Stimulated activated naive CD8-positive, alpha-beta T cell treated with anti-CD3 and anti-CD28 coated beads, Interleukin-15, Interleukin-2, amounts not matched to agents 100 U/mL and 50 U/mL, for 24 hours (primary cell): Measurements from ENCODE around the gene NR6A1.

Experiments
- ATAC-seq: fragments of 150-1000 bp; cut with Tn5 transposase; one replicate; pipeline ENCODE4 v1.10.0; 2021
- DNase-seq: peaks from one replicate; pipeline ENCODE4 v3.0.0; 2021

Gene NR6A1

GRCh38 chr9:124688238-124688904 lies 82.7 kb downstream of the NR6A1 start:
- no peak for DNase-seq
- ATAC-seq: no peak

DNA sequence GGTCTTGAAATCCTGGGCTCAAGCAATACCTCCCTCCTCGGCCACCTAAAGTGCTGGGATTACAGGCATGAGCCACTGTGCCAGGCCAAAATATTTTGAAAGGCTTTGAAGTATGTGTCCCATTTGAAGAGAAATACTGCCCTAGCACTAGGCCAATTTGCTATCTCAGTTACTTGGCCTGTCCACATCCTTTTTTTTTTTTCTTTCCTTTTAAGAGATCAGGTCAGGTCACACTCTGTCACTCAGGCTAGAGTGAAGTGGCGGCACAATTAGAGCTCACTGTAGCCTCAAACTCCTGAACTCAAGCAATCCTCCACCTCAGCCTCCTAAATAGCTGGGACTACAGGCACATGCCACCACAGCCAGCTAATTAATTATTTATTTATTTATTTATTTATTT lies 84.2 kb downstream of the NR6A1 start:
- no peak for DNase-seq
- no peak for ATAC-seq

DNA sequence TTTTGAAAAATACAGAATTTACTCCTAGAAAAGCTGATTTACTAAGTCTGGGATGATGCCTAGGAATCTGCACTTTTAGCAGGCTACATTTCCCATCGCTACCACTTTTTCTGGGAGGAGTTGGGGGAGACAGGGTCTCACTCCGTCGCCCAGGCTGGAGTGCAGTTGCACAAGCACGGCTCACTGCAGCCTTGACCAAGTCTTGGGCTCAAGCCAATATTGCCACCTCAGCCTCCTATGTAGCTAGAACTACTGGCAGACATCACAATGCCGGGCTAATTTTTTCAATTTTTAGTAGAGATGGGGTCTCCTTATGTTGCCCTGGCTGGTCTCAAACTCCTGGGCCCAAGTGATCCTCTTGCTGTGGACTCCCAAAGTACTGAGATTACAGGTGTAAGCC lies 85.9 kb downstream of the NR6A1 start:
- DNase-seq: no peak
- ATAC-seq: no peak

DNA sequence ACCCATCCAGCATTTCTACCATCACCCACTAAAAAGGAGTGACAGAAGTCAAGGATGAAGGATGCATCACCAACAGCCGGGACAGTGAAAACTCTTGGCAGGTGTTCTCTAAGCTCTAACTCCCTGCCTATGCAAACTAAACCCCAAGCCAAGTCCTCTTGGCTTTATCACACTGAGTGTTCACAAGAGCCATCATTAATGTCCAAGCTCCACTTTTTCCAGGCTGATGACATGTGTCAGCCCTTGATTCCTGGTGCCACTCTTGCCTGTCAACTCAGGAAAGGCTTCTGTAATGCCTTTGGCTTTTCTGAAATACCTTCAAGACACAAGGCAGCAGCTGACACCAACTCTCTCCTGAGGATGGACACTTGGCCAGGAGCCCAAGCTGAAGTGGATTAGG lies 86.9 kb downstream of the NR6A1 start:
- ATAC-seq (no peak), DNase-seq (no peak)

GRCh38 chr9:124683043-124683442 lies 88.1 kb downstream of the NR6A1 start:
- ATAC-seq (no peak), DNase-seq (no peak)

- no peak for ATAC-seq
- no peak for DNase-seq
Observed at GRCh38 chr9:124680714-124681390, 90.3 kb downstream of the NR6A1 start.

DNA sequence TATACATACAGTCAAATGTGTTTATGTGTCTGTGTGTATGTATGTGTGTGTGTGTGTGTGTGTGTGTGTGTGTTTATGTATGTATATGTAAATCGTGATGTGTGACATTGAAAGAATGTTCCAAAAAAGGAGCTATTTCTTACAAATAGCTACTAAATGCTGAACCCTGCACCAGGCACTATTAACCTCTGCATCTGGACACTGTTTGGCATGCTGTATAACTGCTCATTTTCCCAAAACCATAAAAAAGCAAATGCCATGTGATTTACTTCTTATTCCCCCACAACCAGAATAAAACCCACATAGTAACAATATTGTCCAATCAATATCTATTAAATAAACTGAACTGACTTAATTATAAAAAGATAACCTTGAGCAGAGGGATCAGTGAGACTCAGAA lies 91.1 kb downstream of the NR6A1 start:
- ATAC-seq (no peak), DNase-seq (no peak)

DNA sequence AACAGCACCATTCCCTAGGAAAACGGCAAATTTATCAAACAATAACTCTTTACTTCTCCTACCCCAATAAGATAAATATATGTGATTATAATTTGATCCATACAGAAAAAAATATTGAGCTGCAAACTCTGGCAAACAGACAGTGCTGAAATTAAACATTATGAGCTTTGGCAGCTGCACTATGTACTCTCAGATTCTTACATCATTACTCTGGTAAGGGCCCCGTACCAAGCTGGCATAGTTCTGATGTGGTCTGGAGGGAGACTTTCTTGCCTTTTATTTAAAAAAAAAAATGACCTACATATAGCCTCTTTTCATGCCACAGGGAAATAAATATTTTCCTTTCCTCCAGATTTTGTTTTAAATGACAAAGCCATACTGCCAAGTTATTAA lies 95.0 kb downstream of the NR6A1 start:
- DNase-seq (no peak), ATAC-seq (no peak)

DNA sequence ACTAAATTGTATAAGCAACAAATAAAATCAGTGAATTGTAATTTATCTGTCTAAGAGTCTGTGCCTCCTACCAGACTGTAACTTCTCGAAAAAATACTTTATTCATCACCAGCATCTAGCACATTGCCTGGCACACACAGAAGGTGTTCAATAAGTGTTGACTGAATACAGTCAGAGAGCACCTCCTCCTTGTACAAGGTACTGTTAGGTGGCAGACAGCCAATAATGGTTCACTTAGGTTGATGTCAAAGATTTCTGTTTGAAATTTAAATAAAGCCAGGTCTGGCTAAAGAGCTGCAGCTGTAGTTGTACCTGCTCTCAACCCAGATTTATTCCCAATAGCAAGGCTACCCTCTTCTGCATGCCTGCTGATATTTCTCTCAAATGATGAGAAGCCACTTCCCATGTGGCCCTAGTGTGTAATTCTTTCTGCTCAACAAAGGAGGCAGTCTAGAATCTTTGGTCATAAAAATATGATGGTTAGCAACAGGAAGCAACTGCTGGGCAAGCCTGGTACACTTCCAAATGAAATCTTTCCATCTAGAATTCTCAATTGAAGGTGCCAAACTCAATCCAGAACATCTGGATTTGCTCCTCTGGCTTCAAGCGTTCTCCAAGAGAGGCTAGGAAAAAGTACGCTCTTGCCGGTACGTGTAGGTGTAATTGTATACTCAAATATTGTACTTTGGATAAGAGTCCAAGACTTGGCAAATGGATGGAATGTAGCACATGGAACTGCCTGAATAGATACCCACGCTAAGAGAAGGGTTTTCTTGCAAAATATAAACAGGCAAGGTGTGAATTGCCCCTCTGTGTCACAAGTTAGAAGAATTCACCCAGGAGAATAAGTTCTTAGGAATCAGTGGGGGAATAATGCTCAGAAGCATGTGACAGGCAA lies 95.6 kb downstream of the NR6A1 start:
- ATAC-seq (no peak), DNase-seq (no peak)

DNA sequence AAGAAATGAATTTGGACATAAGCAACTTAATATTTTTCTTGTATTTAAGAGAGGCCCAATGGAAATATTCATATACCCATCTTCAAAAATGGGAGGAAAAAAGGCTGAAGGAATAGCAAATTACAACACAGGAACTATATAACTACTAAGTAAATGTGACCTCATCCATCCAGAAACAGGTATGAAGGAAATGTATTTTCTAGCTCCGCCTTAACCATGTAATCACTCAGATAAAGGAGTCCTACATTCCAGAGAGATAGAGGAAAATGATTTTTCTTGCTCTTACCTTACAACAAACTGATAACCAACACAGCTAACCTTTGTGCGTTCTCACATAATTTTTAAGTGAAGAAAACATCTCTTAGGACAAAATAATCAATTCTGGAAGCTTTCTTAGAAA lies 96.5 kb downstream of the NR6A1 start:
- DNase-seq (no peak), ATAC-seq (no peak)

DNA sequence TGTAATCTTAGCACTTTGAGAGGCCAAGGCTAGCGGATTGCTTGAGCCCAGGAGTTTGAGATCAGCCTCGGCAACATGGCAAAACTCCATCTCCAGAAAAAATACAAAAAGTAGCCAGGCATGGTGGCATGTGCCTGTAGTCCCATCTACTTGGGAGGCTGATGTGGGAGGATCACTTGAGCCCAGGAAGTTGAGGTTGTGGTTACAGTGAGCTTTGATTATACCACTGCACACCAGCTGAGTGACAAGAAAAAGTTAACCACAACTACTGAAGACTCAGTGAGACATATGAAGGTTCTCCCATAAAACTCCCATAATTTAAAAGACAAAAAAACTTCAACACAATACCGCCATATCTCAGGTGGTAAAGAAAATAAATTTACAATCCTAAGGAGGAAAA lies 98.0 kb downstream of the NR6A1 start:
- ATAC-seq (no peak), DNase-seq (no peak)

DNA sequence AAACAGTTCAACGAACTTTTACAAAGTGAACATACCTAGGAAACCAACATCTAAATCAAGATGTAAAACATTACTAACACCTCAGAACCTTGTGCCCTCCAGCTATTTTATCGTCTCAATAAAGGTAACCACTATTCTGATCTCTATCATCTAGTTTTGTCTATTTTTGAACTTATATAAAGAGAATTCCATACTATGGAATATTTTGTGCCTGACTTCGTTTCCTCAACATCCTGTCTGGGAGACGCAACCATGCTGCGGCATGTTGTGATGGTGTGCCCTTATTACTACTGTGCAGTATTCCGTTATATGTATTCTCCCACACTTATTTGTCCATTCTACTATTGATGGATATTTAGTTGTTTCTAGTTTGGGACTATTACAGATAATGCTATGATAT lies 99.2 kb downstream of the NR6A1 start:
- no peak for ATAC-seq
- no peak for DNase-seq

GRCh38 chr9:124666642-124667041 lies 104.5 kb downstream of the NR6A1 start:
- ATAC-seq (no peak), DNase-seq (no peak)

- no peak for DNase-seq
- ATAC-seq: no peak
Observed at GRCh38 chr9:124665391-124666058, 105.6 kb downstream of the NR6A1 start.

DNA sequence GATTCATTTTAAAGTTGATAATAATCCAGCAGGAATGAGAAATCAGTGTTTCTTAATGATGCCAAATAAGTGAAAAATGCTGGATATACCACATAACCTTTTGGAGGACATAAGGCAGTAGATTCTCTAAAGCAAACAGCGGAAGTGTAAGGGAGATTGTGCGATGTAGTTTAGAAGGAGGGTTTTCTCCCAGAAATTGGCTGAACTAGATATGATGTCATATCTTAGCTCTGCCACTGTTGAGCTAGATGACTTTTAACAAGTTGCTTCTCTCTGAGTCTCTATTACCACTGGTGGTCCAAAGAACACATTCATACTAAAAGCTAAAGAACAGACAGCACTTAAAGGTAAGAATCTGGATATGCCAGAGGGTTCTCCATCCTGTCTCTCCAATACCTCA lies 107.0 kb downstream of the NR6A1 start:
- no peak for ATAC-seq
- DNase-seq: no peak

- no peak for DNase-seq
- no peak for ATAC-seq
Observed at GRCh38 chr9:124663046-124663961, 107.8 kb downstream of the NR6A1 start.

DNA sequence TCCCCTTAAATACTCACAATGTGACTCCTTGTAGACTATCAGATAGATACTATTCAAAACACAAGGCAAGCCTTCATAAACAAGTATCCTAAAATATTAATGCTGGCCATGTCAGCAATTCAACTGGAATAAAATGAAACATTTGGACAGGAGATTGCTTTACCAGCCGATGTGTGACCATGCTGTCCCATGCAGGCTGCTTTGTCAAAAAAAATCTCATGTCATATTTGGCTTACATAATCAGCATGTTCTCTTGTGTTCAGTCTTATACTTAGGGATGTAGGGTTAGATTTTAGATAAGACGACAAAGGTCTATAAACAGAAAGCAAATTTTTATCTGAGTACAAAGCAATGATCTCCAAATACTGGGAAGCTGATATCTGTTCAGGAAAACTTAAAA lies 108.5 kb downstream of the NR6A1 start:
- no peak for ATAC-seq
- DNase-seq: no peak

GRCh38 chr9:124661271-124661670 lies 109.8 kb downstream of the NR6A1 start:
- DNase-seq: no peak
- ATAC-seq: no peak

GRCh38 chr9:124660341-124660801 lies 110.7 kb downstream of the NR6A1 start:
- ATAC-seq: no peak
- peak; percentile 14 for DNase-seq

GRCh38 chr9:124659099-124659659 lies 111.9 kb downstream of the NR6A1 start:
- peak; percentile 26 for ATAC-seq
- peak; percentile 59 for DNase-seq
